Spinal cord (tissue), 10 donors: ENCODE measurements around the gene PEX12. TPM values are rescaled to one million over a fixed set of nuclear protein-coding genes. Genes with fewer than 3 reads are reported as not detected.

ENCODE experiments used
- DNase-seq, 6 donors: peaks; one replicate each; pipeline versions ENCODE4 v3.0.0 to v3.0.0-alpha.2; 2013 to 2015; ENCODE audit warnings: low spot score in 6 of 6, low read depth in 4 of 6
- H3K27ac ChIP-seq: one replicate; pipeline ENCODE4 v1.5.1; 2013; ENCODE audit warnings: low read depth, low read length, control low read depth
- H3K27me3 ChIP-seq: one replicate; pipeline ENCODE4 v1.6.1; 2013; ENCODE audit warnings: low read length; ENCODE audit not compliant: control insufficient read depth, insufficient read depth
- H3K36me3 ChIP-seq: one replicate; pipeline ENCODE4 v1.6.1; 2013; ENCODE audit warnings: low read length; ENCODE audit not compliant: control insufficient read depth, insufficient read depth
- H3K4me1 ChIP-seq: one replicate; pipeline ENCODE4 v1.6.1; 2013; ENCODE audit warnings: low read length; ENCODE audit not compliant: control insufficient read depth, insufficient read depth
- H3K4me3 ChIP-seq: one replicate; pipeline ENCODE4 v1.5.1; 2013; ENCODE audit warnings: low read depth, low read length, control low read depth
- H3K9me3 ChIP-seq: one replicate; pipeline ENCODE4 v1.6.1; 2013; ENCODE audit warnings: low read length; ENCODE audit not compliant: control insufficient read depth, insufficient read depth
- WGBS: methylation state at CpG from one replicate; pipeline ENCODE4 v1.1.5; 2013; ENCODE audit warnings: missing lambda C conversion rate; ENCODE audit not compliant: insufficient coverage; 5-methylcytosine and 5-hydroxymethylcytosine counted together
- polyA plus RNA-seq, 2 donors: library from polyadenylated mRNA; unstranded; fragments of 120-200 nt; gene quantifications; one replicate each; pipeline ENCODE4 v1.2.1, GENCODE V29; 2013; ENCODE audit not compliant: insufficient read length in 2 of 2
- total RNA-seq, 2 donors: library from RNA; depleted of rRNA in 1 of 2; stranded (reverse); fragments of 120-200 nt in 1 of 2; fragments of >200 nt in 1 of 2; gene quantifications; one replicate each; pipeline versions ENCODE4 v1.2.3 to v1.2.4, GENCODE V29; 2013 to 2014
- donor health status: healthy.

The PEX12 gene
- total and polyA plus RNA-seq, 4 donors: 6.4 to 15.9 (median 14.6) TPM

- no peaks in the 10 kb centered on the region for H3K36me3 ChIP-seq
- no peaks in the 10 kb centered on the region for H3K4me1 ChIP-seq
- no peak overlapping the region for H3K4me3 ChIP-seq
- no peak overlapping the region for H3K27ac ChIP-seq
- WGBS: 86% methylated on average over 1 of the region's 2 CpGs
- peaks cover 8% of the 10 kb centered on the region for H3K27me3 ChIP-seq
- H3K9me3 ChIP-seq: no peaks in the 10 kb centered on the region
- DNase-seq: no peak
Measured at GRCh38 chr17:35559495-35560210, 18.7 kb downstream of the PEX12 start.

DNA sequence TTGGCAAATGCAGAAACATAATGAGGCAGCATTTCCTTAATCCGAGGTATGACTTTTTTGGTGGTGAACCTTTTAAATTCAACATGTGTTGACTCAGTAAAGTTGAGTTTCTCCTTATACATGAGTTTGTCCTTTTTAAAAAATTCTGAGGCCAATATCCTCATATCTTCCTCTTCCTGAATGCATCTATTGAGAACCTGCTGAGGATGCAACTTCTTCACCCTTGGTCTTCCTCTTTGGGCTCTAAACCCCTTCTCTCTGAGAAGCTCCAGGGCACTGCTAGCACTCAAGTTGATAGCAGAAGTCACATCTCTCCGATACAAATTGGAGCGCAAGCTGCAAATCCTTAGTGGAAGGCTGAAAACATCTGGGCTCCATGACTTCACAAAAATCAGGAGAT, 21.0 kb downstream of the PEX12 start:
- Histone ChIP-seq H3K27me3 (peaks cover 14% of the 10 kb centered on the region), H3K4me1 (no peaks in the 10 kb centered on the region), H3K9me3 (no peaks in the 10 kb centered on the region), H3K4me3 (no peak overlapping the region), H3K36me3 (no peaks in the 10 kb centered on the region), H3K27ac (no peak overlapping the region)
- 94% methylated on average over 2 of the region's 3 CpGs for WGBS
- DNase-seq: no peak

GRCh38 chr17:35555691-35556090, 22.7 kb downstream of the PEX12 start:
- Histone ChIP-seq H3K36me3 (no peaks in the 10 kb centered on the region), H3K27me3 (peaks cover 14% of the 10 kb centered on the region), H3K27ac (no peak overlapping the region), H3K9me3 (no peaks in the 10 kb centered on the region), H3K4me3 (no peak overlapping the region), H3K4me1 (no peaks in the 10 kb centered on the region)
- no peak for DNase-seq
- no CpG with 5 or more reads among the region's 5 CpGs for WGBS

DNA sequence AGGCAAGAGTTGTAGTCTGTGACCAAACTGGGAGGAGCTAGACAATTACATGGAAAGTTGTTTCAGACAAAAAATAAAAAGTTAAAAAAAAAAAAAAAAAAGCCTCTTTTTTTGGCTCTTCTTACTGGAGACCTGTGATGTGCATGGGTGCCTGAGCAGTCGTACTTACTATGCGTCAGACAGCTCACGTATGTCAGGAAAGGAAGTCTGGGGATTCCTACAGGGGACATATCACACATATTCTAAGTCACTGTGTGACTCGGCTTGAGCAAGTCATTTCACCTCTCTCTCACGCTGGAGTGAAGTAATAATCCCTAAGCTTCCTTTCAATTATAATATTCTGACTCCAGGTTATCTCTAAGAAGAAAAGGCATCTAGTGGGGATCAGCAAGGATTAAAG, 23.7 kb downstream of the PEX12 start:
- WGBS: 80% methylated on average over 1 of the region's 5 CpGs
- H3K27ac ChIP-seq: no peak overlapping the region
- no peaks in the 10 kb centered on the region for H3K36me3 ChIP-seq
- H3K4me1 ChIP-seq: no peaks in the 10 kb centered on the region
- no peak for DNase-seq
- peaks cover 12% of the 10 kb centered on the region for H3K27me3 ChIP-seq
- H3K9me3 ChIP-seq: no peaks in the 10 kb centered on the region
- H3K4me3 ChIP-seq: no peak overlapping the region

DNA sequence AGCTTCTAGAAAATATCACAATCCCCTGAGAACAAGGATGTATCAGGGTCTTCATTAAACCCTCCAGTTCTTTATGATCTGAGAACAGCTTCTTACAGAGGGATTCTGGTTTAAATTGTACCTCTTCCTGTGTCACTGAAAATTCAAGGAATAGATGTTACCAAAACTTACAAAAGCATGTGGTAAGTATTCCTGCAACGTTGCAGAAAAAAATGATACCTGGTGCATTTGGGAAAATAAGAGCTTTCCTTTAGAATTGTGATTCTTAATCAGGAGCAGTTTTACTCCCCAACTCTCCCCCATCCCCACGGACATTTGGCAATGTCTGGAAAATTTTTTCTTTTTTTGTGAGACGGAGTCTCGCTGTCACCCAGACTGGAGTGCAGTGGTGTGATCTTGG, 25.1 kb downstream of the PEX12 start:
- H3K4me1 ChIP-seq: no peaks in the 10 kb centered on the region
- peaks cover 13% of the 10 kb centered on the region for H3K27me3 ChIP-seq
- H3K9me3 ChIP-seq: no peaks in the 10 kb centered on the region
- H3K36me3 ChIP-seq: no peaks in the 10 kb centered on the region
- WGBS: no CpG with 5 or more reads among the region's 4 CpGs
- no peak overlapping the region for H3K4me3 ChIP-seq
- no peak for DNase-seq
- H3K27ac ChIP-seq: no peak overlapping the region

DNA sequence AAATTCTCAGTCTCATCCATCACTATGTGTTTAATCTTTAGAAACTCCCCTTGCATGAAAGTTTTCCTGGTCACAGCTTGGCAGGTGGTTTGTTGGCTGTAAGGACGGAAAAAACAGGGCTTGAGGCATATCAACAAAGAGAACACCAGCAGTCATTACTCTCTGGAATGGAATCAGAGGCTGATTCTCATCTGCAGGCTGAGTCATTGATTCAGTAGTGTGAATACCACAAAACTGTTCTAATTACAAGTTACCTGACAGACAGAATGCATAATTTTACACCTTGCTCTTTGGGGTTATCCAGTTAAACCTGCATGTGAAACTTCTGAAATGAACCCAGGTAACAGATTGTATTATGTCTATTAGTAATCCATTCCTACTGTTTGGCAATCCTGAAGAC, 29.4 kb downstream of the PEX12 start:
- Histone ChIP-seq H3K4me1 (no peaks in the 10 kb centered on the region), H3K27ac (no peak overlapping the region), H3K9me3 (no peaks in the 10 kb centered on the region), H3K4me3 (no peak overlapping the region), H3K36me3 (no peaks in the 10 kb centered on the region), H3K27me3 (peaks cover 16% of the 10 kb centered on the region)
- DNase-seq: no peak
- 56% methylated on average over 1 of the region's 1 CpG for WGBS

DNA sequence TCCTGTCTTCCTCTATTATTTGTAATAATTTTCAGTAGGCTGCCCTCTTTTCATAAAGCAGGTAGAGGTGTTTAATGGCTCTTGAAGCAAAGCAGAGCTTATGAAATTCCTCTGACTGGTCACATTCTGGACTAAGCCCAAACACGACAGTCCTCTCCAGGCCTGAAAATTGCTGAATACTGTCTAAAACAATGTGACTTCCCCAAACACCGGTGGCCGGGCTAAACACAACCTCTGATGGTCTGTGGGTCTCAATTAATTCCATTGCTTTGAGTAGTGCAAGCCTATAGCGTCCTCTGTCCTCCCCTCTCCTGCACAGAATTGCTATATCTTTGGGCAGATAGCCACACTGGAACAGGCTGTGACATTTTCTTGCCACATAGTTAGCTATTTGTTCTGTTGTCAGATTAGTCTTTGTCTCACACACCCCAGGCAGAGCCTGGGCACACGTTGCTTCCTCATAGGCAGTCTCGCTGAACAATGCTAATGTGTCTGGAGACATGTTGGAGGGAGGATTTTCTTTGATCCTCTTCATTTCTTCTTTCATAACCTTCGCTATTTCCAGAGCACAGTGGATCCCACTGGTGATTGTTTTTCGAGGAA, 30.1 kb downstream of the PEX12 start:
- WGBS: 76% methylated on average over 3 of the region's 8 CpGs
- Histone ChIP-seq H3K36me3 (no peaks in the 10 kb centered on the region), H3K27me3 (peaks cover 16% of the 10 kb centered on the region), H3K9me3 (no peaks in the 10 kb centered on the region), H3K4me3 (no peak overlapping the region), H3K4me1 (no peaks in the 10 kb centered on the region), H3K27ac (no peak overlapping the region)
- no peak for DNase-seq

DNA sequence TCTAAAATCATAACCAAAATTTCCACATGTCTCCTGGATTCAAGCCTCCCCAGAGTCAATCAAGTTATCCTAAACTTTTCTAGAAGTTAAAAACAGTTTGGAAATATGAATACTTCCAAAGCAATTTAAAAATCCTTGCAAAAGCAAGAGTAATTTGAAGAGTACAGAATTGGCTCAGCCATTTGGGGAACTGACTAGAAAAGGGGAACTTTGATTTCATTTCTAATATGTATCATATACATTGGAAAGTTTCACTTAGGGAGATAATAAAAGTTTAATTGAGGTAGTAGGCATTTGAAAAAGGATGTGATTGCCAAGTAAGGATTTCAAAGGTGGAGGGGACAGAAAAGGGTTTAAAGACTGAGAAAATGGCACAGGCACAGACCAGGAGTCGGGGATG, 31.9 kb downstream of the PEX12 start:
- no peak for DNase-seq
- no peaks in the 10 kb centered on the region for H3K4me1 ChIP-seq
- WGBS: 83% methylated on average over 1 of the region's 1 CpG
- no peak overlapping the region for H3K27ac ChIP-seq
- no peaks in the 10 kb centered on the region for H3K36me3 ChIP-seq
- H3K4me3 ChIP-seq: no peak overlapping the region
- H3K27me3 ChIP-seq: peaks cover 11% of the 10 kb centered on the region
- no peaks in the 10 kb centered on the region for H3K9me3 ChIP-seq

- H3K4me3 ChIP-seq: no peak overlapping the region
- no CpG with 5 or more reads among the region's 1 CpG for WGBS
- DNase-seq: no peak
- H3K4me1 ChIP-seq: no peaks in the 10 kb centered on the region
- H3K9me3 ChIP-seq: no peaks in the 10 kb centered on the region
- no peaks in the 10 kb centered on the region for H3K36me3 ChIP-seq
- no peak overlapping the region for H3K27ac ChIP-seq
- H3K27me3 ChIP-seq: peaks cover 17% of the 10 kb centered on the region
Measured at GRCh38 chr17:35545150-35545549, 33.2 kb downstream of the PEX12 start.

DNA sequence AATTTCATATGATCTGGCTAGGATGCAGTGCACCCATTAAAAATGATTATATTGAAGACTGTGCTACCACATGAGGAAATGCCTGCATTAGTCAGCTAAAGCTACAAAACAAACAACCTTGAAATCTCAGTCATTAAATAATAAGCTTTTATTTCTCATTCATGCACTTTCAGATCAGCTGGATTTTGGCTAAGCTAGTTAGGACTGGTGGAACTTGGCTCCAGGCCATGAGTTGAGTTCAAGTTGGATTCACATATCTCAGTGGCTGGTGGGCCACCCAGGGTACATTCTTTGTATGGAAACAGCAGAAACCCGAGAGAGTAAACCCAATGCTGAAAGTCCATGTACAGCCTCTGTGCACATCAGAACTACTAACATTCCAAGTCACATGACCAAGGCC, 34.5 kb downstream of the PEX12 start:
- Histone ChIP-seq H3K27ac (no peak overlapping the region), H3K27me3 (peaks cover 21% of the 10 kb centered on the region), H3K36me3 (no peaks in the 10 kb centered on the region), H3K4me3 (no peak overlapping the region), H3K9me3 (no peaks in the 10 kb centered on the region), H3K4me1 (no peaks in the 10 kb centered on the region)
- DNase-seq: no peak
- WGBS: no CpG with 5 or more reads among the region's 1 CpG
